ENCODE results near the gene ZNF236. TPM values are rescaled to one million over a fixed set of nuclear protein-coding genes. Genes with fewer than 3 reads are reported as not detected.

ZNF236 gene
- total and polyA plus RNA-seq, 2 of the 13 experiments (the other 11 are each of a cell fraction or from before 2014, with no cell fraction given) = 3.0 to 7.2 TPM

DNA sequence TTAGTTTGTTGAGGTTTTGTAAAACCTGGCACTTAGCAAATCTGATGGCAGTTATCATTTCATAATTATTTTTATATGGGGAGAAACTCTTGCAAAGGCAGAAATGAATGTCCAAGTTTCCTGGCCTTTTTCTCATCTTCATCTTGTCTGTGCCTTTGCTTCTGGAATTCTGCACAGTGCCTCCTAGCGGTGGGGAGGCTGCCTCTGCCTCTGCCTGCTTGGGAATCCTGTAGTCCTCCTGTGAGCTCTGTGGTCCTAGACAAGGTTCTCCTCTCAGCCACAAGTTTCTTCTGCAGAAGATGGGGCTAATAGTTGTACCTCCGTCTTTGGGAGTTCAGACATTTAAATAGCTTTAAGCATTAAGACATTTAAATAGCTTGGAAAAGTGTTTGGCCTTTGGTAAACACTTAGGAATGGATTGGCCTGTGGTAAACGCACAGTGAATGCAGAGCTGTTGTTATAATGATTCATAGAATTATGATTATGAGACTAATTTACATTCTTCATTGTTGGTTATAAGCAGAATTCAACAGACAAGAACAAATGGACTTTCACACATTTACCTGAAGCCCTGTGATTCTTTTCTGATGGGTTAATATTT is 101.2 kb downstream of the ZNF236 start:
- FAIRE-seq (peak; percentile 63), DNase-seq (ENCODE audit: low spot score) (peak; percentile 30), ATAC-seq (peak; percentile 77)
- no peaks in the 10 kb centered on the region for H3K4me1 ChIP-seq (ENCODE audit: insufficient read depth, low read length)
- intact Hi-C loops (cut with micrococcal nuclease; ENCODE audit: unreplicated experiment) = loop anchor here (1.0 kb wide), 2 partner anchors 60 to 121 kb away; no protein-coding TSS in a partner anchor
- H3K27me3 ChIP-seq (ENCODE audit: control insufficient read depth in 1 of 2, insufficient read depth in 2 of 2, low read length in 2 of 2) = no peaks in the 10 kb centered on the region
- ChIA-PET POLR2A (no interaction called here), CTCF (ENCODE audit: low intra/inter-chr PET ratio, low total read pairs) (interaction anchor here (1.5 kb wide), 1 partner anchor 121 kb away, joined by 4 read pairs; no protein-coding TSS in a partner anchor)
- H3K79me2 ChIP-seq (ENCODE audit: insufficient read depth, low read length) = no peaks in the 10 kb centered on the region
- H3K9me3 ChIP-seq (ENCODE audit: low read length) = no peaks in the 10 kb centered on the region
- in situ Hi-C loops (cut with HindIII; ENCODE audit: extremely low pct_ligation_motif_present, low pct_unique_long_range_greater_than_20kb) = no loop called here
- no peak overlapping the region for H3K27ac ChIP-seq (ENCODE audit: extremely low read length, insufficient read depth, low read length)
- H3K36me3 ChIP-seq (replicated peaks in 1 of 2; ENCODE audit: control insufficient read depth in 1 of 2, insufficient read depth in 2 of 2, low read length in 2 of 2) = peaks cover 19 to 60% of the 10 kb centered on the region in 2 experiments; a peak in 4 of 5 replicates
- no peak overlapping the region for H3K4me2 ChIP-seq (ENCODE audit: low read depth, low read length)
- no TSS peak for BruUV-seq (replicated peaks)
- WGBS (ENCODE audit: low lambda C conversion rate) = 64% methylated on average over 3 of the region's 3 CpGs
- peak; percentile 94 for TF ChIP-seq ZNF574 (CRISPR knock-in tag; IDR thresholded peaks at IDR 0.05)
- TF ChIP-seq ZMYM4 (CRISPR knock-in tag; IDR thresholded peaks at IDR 0.05) = peak; percentile 37
- no peak for TF ChIP-seq ZNF543 (CRISPR knock-in tag; IDR thresholded peaks at IDR 0.05)
- no peak for TF ChIP-seq DR1 (CRISPR knock-in tag; IDR thresholded peaks at IDR 0.05)
- TF ChIP-seq, protein P1, sequence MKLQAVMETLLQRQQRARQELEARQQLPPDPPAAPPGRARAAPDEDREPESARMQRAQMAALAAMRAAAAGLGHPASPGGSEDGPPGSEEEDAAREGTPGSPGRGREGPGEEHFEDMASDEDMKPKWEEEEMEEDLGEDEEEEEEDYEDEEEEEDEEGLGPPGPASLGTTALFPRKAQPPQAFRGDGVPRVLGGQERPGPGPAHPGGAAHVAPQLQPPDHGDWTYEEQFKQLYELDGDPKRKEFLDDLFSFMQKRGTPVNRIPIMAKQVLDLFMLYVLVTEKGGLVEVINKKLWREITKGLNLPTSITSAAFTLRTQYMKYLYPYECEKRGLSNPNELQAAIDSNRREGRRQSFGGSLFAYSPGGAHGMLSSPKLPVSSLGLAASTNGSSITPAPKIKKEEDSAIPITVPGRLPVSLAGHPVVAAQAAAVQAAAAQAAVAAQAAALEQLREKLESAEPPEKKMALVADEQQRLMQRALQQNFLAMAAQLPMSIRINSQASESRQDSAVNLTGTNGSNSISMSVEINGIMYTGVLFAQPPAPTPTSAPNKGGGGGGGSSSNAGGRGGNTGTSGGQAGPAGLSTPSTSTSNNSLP (IDR thresholded peaks at IDR 0.05; ENCODE audit: low read depth, low read length) = no peak
- no peak for TF ChIP-seq HOMEZ (CRISPR knock-in tag; IDR thresholded peaks at IDR 0.05; ENCODE audit: low read depth)
- peak; percentile 60 for TF ChIP-seq CTCF (CRISPR knock-in tag; IDR thresholded peaks at IDR 0.05)
- H2AFZ ChIP-seq (ENCODE audit: low read length) = no peak overlapping the region
- H4K20me1 ChIP-seq (ENCODE audit: insufficient read depth, low read length) = no peaks in the 10 kb centered on the region
- no peak overlapping the region for H3K4me3 ChIP-seq (replicated peaks in 1 of 3; ENCODE audit: insufficient read depth in 1 of 3, low read depth in 2 of 3, low read length in 3 of 3)
- H3K9ac ChIP-seq (ENCODE audit: insufficient read depth, low read depth, low read length) = no peak overlapping the region
